Kidney (tissue), 14 donors: ENCODE data around the gene NPRL2. TPM values are rescaled to one million over a fixed set of nuclear protein-coding genes. Genes with fewer than 3 reads are reported as not detected.

Source experiments
- DNase-seq, 5 donors: peaks; one replicate each; pipeline ENCODE4 v3.0.0-alpha.2; 2013 to 2020
- FAIRE-seq: peaks from 2 replicates; lab custom pipeline; 2012; peaks lifted over from hg19 to GRCh38; lab: Jason Lieb, UNC
- H3K27ac ChIP-seq, 2 donors: one replicate each; pipeline ENCODE4 v1.7.0; 2013; ENCODE audit warnings: low read depth in 2 of 2, low read length in 2 of 2, inconsistent platforms in 1 of 2
- H3K27me3 ChIP-seq: one replicate; pipeline ENCODE4 v1.7.1; 2013; ENCODE audit warnings: low read length, inconsistent platforms; ENCODE audit not compliant: control insufficient read depth, insufficient read depth
- H3K36me3 ChIP-seq, 3 donors: one replicate each; pipeline versions ENCODE4 v1.7.0 to v1.7.1; 2013; ENCODE audit warnings: low read length in 3 of 3, control low read depth in 1 of 3, inconsistent platforms in 1 of 3; ENCODE audit not compliant: insufficient read depth in 3 of 3, control insufficient read depth in 2 of 3
- H3K4me1 ChIP-seq, 3 donors: one replicate each; pipeline versions ENCODE4 v1.7.0 to v1.7.1; 2013; ENCODE audit warnings: low read length in 3 of 3, inconsistent platforms in 1 of 3, low read depth in 1 of 3; ENCODE audit not compliant: control insufficient read depth in 2 of 3, insufficient read depth in 2 of 3
- H3K4me3 ChIP-seq, 3 donors: one replicate each; pipeline versions ENCODE4 v1.7.0 to v1.8.1; 2013; ENCODE audit warnings: low read length in 3 of 3, control low read depth in 1 of 3, inconsistent platforms in 1 of 3
- H3K9ac ChIP-seq, 3 donors: one replicate each; pipeline versions ENCODE4 v1.7.0 to v1.7.1; 2013; ENCODE audit warnings: low read length in 3 of 3, control low read depth in 1 of 3, inconsistent platforms in 1 of 3
- H3K9me3 ChIP-seq, 3 donors: one replicate each; pipeline versions ENCODE4 v1.7.0 to v1.7.1; 2013; ENCODE audit warnings: low read length in 3 of 3, control low read depth in 1 of 3, inconsistent platforms in 1 of 3; ENCODE audit not compliant: control insufficient read depth in 2 of 3, insufficient read depth in 1 of 3
- intact Hi-C: fragments of 100-400 bp; cut with DNase I; formaldehyde crosslinking; loops from one replicate; pipeline ENCODE4 v1.11.1; 2022
- polyA plus RNA-seq: library from polyadenylated mRNA; stranded (reverse); fragments of 350-450 nt; fragmentation: Illumina TruSeq; extraction: RNeasy Lipid Tissue Mini Kit (QIAGEN cat#74804); gene quantifications from one replicate; pipeline ENCODE4 v1.2.3, GENCODE V29; 2014; ENCODE audit warnings: low read depth, low replicate concordance; ENCODE audit not compliant: insufficient read depth
- total RNA-seq: library from RNA; stranded (reverse); fragmentation: NEBNext Ultra II Directional; extraction: Animal tissue kit (Norgen Biotek cat#: 25700); gene quantifications from one replicate; pipeline ENCODE4 v1.2.1, GENCODE V29; 2021
- TF ChIP-seq, protein P1 (sequence below): IDR thresholded peaks from 3 replicates; pipeline ENCODE4 v1.5.1; 2012; ENCODE audit warnings: mild to moderate bottlenecking, moderate library complexity, borderline replicate concordance; ENCODE audit not compliant: insufficient read depth; ENCODE audit errors: extremely low read depth
- donor health status: control.
- donor health status: control.
- donor health status: control.
- donor health status: control.
- donor health status: control.
- donor health status: DM: yes; HTN: yes; CAD: no.
- donor health status: Normal renal cell carcinoma (clear cell type).

Gene NPRL2
- total and polyA plus RNA-seq, 2 donors from 2014 or later, result 23.5 to 39.8 TPM

DNA sequence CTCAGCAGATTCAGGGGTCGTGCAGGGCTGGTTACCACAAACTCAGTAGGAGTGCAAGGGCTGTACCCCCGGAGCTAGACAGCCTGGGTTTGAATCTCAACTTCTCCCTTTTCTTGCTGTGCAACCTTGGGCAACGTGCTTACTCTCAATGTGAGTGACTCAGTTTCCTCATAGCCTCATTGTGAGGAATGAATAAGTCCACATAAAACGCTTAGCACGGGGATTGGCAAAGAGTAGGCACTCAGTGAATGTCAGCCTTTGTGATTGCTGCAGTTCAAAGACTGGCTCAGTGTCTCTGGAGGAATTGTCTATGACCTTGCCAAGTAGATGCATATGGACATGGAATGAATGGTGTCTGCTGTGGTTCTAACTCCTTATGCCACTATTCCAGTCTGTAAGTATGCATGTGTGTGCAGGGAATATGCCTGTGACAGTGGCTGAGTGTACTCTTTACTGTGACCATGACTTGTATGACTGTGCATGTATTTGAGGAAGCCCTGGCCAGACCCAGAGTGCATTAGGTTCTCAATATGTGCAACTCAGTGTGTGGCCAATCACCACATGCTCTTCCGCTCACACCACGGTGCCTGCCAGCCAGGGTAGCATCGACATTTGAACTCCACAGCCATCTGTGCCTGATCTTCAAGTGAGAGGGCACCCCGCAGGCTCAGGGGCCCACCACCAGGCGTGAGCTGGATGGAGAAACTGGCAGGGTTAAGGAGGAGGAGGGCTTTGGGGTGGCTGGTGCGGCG lies 50.5 kb downstream of the NPRL2 start:
- DNase-seq, result no peak
- H3K4me3 ChIP-seq, result peak overlapping the region; percentile 50 to 68 (median 67)
- TF ChIP-seq, protein P1, sequence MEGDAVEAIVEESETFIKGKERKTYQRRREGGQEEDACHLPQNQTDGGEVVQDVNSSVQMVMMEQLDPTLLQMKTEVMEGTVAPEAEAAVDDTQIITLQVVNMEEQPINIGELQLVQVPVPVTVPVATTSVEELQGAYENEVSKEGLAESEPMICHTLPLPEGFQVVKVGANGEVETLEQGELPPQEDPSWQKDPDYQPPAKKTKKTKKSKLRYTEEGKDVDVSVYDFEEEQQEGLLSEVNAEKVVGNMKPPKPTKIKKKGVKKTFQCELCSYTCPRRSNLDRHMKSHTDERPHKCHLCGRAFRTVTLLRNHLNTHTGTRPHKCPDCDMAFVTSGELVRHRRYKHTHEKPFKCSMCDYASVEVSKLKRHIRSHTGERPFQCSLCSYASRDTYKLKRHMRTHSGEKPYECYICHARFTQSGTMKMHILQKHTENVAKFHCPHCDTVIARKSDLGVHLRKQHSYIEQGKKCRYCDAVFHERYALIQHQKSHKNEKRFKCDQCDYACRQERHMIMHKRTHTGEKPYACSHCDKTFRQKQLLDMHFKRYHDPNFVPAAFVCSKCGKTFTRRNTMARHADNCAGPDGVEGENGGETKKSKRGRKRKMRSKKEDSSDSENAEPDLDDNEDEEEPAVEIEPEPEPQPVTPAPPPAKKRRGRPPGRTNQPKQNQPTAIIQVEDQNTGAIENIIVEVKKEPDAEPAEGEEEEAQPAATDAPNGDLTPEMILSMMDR, result no peak
- H3K4me1 ChIP-seq, result peaks cover 4 to 38% (median 18%) of the 10 kb centered on the region in 3 donors
- intact Hi-C loops, result no loop called here
- FAIRE-seq, result no peak
- H3K36me3 ChIP-seq, result peaks cover 0 to 6% (median 3%) of the 10 kb centered on the region in 3 donors
- H3K9ac ChIP-seq, result peak overlapping the region; percentile 0 to 64 (median 30)
- no peaks in the 10 kb centered on the region for H3K27me3 ChIP-seq
- peak overlapping the region; percentile 80 to 93 for H3K27ac ChIP-seq
- no peaks in the 10 kb centered on the region for H3K9me3 ChIP-seq

GRCh38 chr3:50299638-50299928 lies 51.0 kb downstream of the NPRL2 start:
- intact Hi-C loops, result no loop called here
- Histone ChIP-seq H3K27ac (peak overlapping the region; percentile 80 to 93), H3K9me3 (no peaks in the 10 kb centered on the region), H3K27me3 (no peaks in the 10 kb centered on the region), H3K4me3 (peak overlapping the region; percentile 50 to 68 (median 67)), H3K36me3 (peaks cover 0 to 6% (median 3%) of the 10 kb centered on the region in 3 donors), H3K9ac (peak overlapping the region; percentile 0 to 64 (median 30)), H3K4me1 (peaks cover 4 to 38% (median 18%) of the 10 kb centered on the region in 3 donors)
- FAIRE-seq (no peak), DNase-seq (no peak)
- TF ChIP-seq, protein P1, result no peak

GRCh38 chr3:50298836-50299637 lies 51.5 kb downstream of the NPRL2 start, which contains the start of the genes HYAL3 and NAA80:
HYAL3 (minus strand) TSS chr3:50299405; CDS start chr3:50295602, 3,803 bp downstream.
NAA80 (minus strand) TSS chr3:50299405; CDS start chr3:50297463, 1,942 bp downstream.
- TF ChIP-seq, protein P1, result peak; percentile 27
- Histone ChIP-seq H3K27me3 (no peaks in the 10 kb centered on the region), H3K36me3 (peaks cover 0 to 6% (median 3%) of the 10 kb centered on the region in 3 donors), H3K4me3 (peak within 1 kb of the TSS; percentile 74 to 92 (median 91)), H3K9ac (peak within 1 kb of the TSS; percentile 76 to 94 (median 94)), H3K27ac (peak within 1 kb of the TSS; percentile 94), H3K9me3 (no peaks in the 10 kb centered on the region), H3K4me1 (peaks cover 4 to 38% (median 18%) of the 10 kb centered on the region in 3 donors)
- intact Hi-C loops, result no loop called here
- peak; percentile 99 for FAIRE-seq
- peak; percentile 99 to 100 (median 100) for DNase-seq
